Measurements from ENCODE around the gene CHSY3. TPM values are rescaled to one million over a fixed set of nuclear protein-coding genes. Genes with fewer than 3 reads are reported as not detected.

Gene CHSY3
- polyA plus RNA-seq, 3 donors: not detected

GRCh38 chr5:130074820-130075219 lies 170.6 kb downstream of the CHSY3 start:
- Histone ChIP-seq H3K4me2 (replicated peaks; ENCODE audit: extremely low read depth, low read length, poor library complexity, severe bottlenecking) (no peak overlapping the region), H3K27ac (ENCODE audit: low read depth in 1 of 2, low read length in 2 of 2) (no peak overlapping the region), H3K4me1 (ENCODE audit: control insufficient read depth in 1 of 2, insufficient read depth in 2 of 2, low read length in 2 of 2) (no peaks in the 10 kb centered on the region), H3K27me3 (ENCODE audit: control insufficient read depth in 2 of 2, insufficient read depth in 2 of 2, low read length in 2 of 2) (no peaks in the 10 kb centered on the region), H3K9ac (ENCODE audit: insufficient read depth, low read length, poor library complexity, severe bottlenecking) (no peak overlapping the region), H3K79me2 (ENCODE audit: insufficient read depth, low read length) (no peaks in the 10 kb centered on the region), H3K36me3 (replicated peaks in 1 of 2; ENCODE audit: control insufficient read depth in 1 of 2, insufficient read depth in 2 of 2, low read length in 2 of 2) (no peaks in the 10 kb centered on the region), H2AFZ (ENCODE audit: insufficient read depth, low read depth, low read length, poor library complexity, severe bottlenecking) (no peak overlapping the region), H3K4me3 (replicated peaks in 1 of 3; ENCODE audit: low read depth in 2 of 3, low read length in 3 of 3) (no peak overlapping the region), H3K9me3 (replicated peaks in 1 of 2; ENCODE audit: control insufficient read depth in 1 of 2, insufficient read depth in 1 of 2, low read length in 2 of 2) (no peaks in the 10 kb centered on the region), H4K20me1 (ENCODE audit: insufficient read depth, low read length) (no peaks in the 10 kb centered on the region)
- Mint-ChIP-seq H3K27ac (no peak overlapping the region), H3K4me1 (no peaks in the 10 kb centered on the region), H3K4me3 (no peak overlapping the region), H3K9me3 (no peaks in the 10 kb centered on the region), H3K36me3 (no peaks in the 10 kb centered on the region), H3K27me3 (ENCODE audit: low read depth in 3 of 3) (no peaks in the 10 kb centered on the region)
- TF ChIP-seq, protein P1, sequence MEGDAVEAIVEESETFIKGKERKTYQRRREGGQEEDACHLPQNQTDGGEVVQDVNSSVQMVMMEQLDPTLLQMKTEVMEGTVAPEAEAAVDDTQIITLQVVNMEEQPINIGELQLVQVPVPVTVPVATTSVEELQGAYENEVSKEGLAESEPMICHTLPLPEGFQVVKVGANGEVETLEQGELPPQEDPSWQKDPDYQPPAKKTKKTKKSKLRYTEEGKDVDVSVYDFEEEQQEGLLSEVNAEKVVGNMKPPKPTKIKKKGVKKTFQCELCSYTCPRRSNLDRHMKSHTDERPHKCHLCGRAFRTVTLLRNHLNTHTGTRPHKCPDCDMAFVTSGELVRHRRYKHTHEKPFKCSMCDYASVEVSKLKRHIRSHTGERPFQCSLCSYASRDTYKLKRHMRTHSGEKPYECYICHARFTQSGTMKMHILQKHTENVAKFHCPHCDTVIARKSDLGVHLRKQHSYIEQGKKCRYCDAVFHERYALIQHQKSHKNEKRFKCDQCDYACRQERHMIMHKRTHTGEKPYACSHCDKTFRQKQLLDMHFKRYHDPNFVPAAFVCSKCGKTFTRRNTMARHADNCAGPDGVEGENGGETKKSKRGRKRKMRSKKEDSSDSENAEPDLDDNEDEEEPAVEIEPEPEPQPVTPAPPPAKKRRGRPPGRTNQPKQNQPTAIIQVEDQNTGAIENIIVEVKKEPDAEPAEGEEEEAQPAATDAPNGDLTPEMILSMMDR (IDR thresholded peaks at IDR 0.05): no peak
- intact Hi-C loops (cut with micrococcal nuclease): no loop called here
- no peak for DNase-seq
- 100% methylated on average over 1 of the region's 3 CpGs for WGBS (ENCODE audit: insufficient coverage)

DNA sequence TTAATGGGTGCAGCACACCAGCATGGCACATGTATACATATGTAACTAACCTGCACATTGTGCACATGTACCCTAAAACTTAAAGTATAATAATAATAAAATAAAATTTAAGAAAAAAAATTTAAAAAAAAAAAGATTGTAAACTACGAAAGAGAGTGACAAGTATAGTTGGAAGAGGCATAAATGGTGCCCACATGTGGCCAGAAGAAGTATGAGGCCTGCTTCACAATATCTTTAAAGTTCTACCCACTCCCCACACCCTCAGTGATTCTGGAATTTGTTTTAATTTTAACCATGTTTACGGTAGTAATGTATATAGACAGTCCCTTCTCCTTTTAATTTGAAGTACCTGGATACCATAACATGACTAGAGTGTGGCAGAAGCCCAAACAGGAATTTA lies 172.7 kb downstream of the CHSY3 start:
- Histone ChIP-seq H2AFZ (ENCODE audit: insufficient read depth, low read depth, low read length, poor library complexity, severe bottlenecking) (no peak overlapping the region), H3K4me2 (replicated peaks; ENCODE audit: extremely low read depth, low read length, poor library complexity, severe bottlenecking) (no peak overlapping the region), H3K36me3 (replicated peaks in 1 of 2; ENCODE audit: control insufficient read depth in 1 of 2, insufficient read depth in 2 of 2, low read length in 2 of 2) (no peaks in the 10 kb centered on the region), H3K4me3 (replicated peaks in 1 of 3; ENCODE audit: low read depth in 2 of 3, low read length in 3 of 3) (no peak overlapping the region), H3K27me3 (ENCODE audit: control insufficient read depth in 2 of 2, insufficient read depth in 2 of 2, low read length in 2 of 2) (no peaks in the 10 kb centered on the region), H3K4me1 (ENCODE audit: control insufficient read depth in 1 of 2, insufficient read depth in 2 of 2, low read length in 2 of 2) (no peaks in the 10 kb centered on the region), H3K79me2 (ENCODE audit: insufficient read depth, low read length) (no peaks in the 10 kb centered on the region), H3K9me3 (replicated peaks in 1 of 2; ENCODE audit: control insufficient read depth in 1 of 2, insufficient read depth in 1 of 2, low read length in 2 of 2) (no peaks in the 10 kb centered on the region), H4K20me1 (ENCODE audit: insufficient read depth, low read length) (no peaks in the 10 kb centered on the region), H3K9ac (ENCODE audit: insufficient read depth, low read length, poor library complexity, severe bottlenecking) (no peak overlapping the region), H3K27ac (ENCODE audit: low read depth in 1 of 2, low read length in 2 of 2) (no peak overlapping the region)
- intact Hi-C loops (cut with micrococcal nuclease): no loop called here
- H3K9me3 Mint-ChIP-seq: peaks cover 0 to 1% (median 0%) of the 10 kb centered on the region in 7 donors
- TF ChIP-seq, protein P1 (IDR thresholded peaks at IDR 0.05): no peak
- no peak overlapping the region for H3K27ac Mint-ChIP-seq
- no peak overlapping the region for H3K4me3 Mint-ChIP-seq
- no CpG with 5 or more reads among the region's 2 CpGs for WGBS (ENCODE audit: insufficient coverage)
- H3K27me3 Mint-ChIP-seq (ENCODE audit: low read depth in 3 of 3): no peaks in the 10 kb centered on the region
- no peaks in the 10 kb centered on the region for H3K36me3 Mint-ChIP-seq
- H3K4me1 Mint-ChIP-seq: no peaks in the 10 kb centered on the region
- DNase-seq: no peak
